T-cell (primary cell): Measurements from ENCODE around the gene APBB2. TPM values are rescaled to one million over a fixed set of nuclear protein-coding genes. Genes with fewer than 3 reads are reported as not detected.

Experiments
- ATAC-seq, 4 experiments: fragments of 200-7000 bp in 3 of 4; fragments of 150-1000 bp in 1 of 4; cut with Tn5 transposase; replicated peaks in 1 of 4; 1 replicate in 3 of 4; 2 replicates in 1 of 4; pipeline ENCODE4 v1.10.0; 2021; ENCODE audit warnings: moderate library complexity in 3 of 4, mild to moderate bottlenecking in 2 of 4, moderate number of reproducible peaks in 1 of 4
- CTCF ChIA-PET, 2 donors: fragments of 300-600 bp; sonication (Branson Sonifier 250); formaldehyde crosslinking; loops; one replicate each; lab custom pipeline; 2022; ENCODE audit warnings: antibody characterized with exemption in 2 of 2; lab: Charles Lee
- POLR2A ChIA-PET, 2 donors: fragments of 300-600 bp; sonication (Branson Sonifier 250); formaldehyde crosslinking; loops; one replicate each; lab custom pipeline; 2022; ENCODE audit warnings: antibody characterized with exemption in 2 of 2; lab: Charles Lee
- DNase-seq, 35 experiments: peaks; one replicate each; pipeline versions ENCODE4 v3.0.0 to v3.0.0-alpha.2; 2013 to 2023
- H3K27ac ChIP-seq: one replicate; pipeline ENCODE4 v1.5.1; 2013; ENCODE audit warnings: low read length
- H3K27me3 ChIP-seq, 2 experiments: replicated peaks in 1 of 2; 1 replicate in 1 of 2; 2 replicates in 1 of 2; pipeline versions ENCODE4 v1.6.1 to v1.7.0; 2013; ENCODE audit warnings: low read length in 1 of 2, mixed read lengths in 1 of 2; ENCODE audit not compliant: control insufficient read depth in 2 of 2, insufficient read depth in 2 of 2; ENCODE audit errors: extremely low read depth in 1 of 2
- H3K36me3 ChIP-seq, 2 donors: 1 replicate in 1 of 2; 2 replicates in 1 of 2; pipeline versions ENCODE4 v1.6.1 to v1.7.0; 2013; ENCODE audit warnings: low read length in 1 of 2; ENCODE audit not compliant: control insufficient read depth in 2 of 2, insufficient read depth in 1 of 2; ENCODE audit errors: extremely low read depth in 1 of 2
- H3K4me1 ChIP-seq, 2 experiments: 1 replicate in 1 of 2; 2 replicates in 1 of 2; pipeline versions ENCODE4 v1.6.1 to v1.7.0; 2013; ENCODE audit warnings: low read length in 2 of 2, mixed read lengths in 1 of 2; ENCODE audit not compliant: insufficient read depth in 2 of 2, control insufficient read depth in 1 of 2; ENCODE audit errors: extremely low read depth in 1 of 2
- H3K4me3 ChIP-seq, 2 donors: 1 replicate in 1 of 2; 2 replicates in 1 of 2; pipeline versions ENCODE4 v1.5.1 to v1.7.0; 2013; ENCODE audit warnings: mild to moderate bottlenecking in 2 of 2, low read length in 1 of 2, moderate library complexity in 1 of 2; ENCODE audit not compliant: control insufficient read depth in 1 of 2; ENCODE audit errors: extremely low read depth in 1 of 2
- H3K9me3 ChIP-seq: 2 replicates; pipeline ENCODE4 v1.7.0; 2013
- H3K27ac Mint-ChIP-seq, 2 donors: one replicate each; pipeline ENCODE4 v1.8.0; 2020 to 2021; ENCODE audit warnings: mild to moderate bottlenecking in 2 of 2, mixed read lengths in 2 of 2
- H3K27me3 Mint-ChIP-seq, 2 donors: one replicate each; pipeline ENCODE4 v1.8.0; 2021 to 2022; ENCODE audit warnings: mixed read lengths in 2 of 2
- H3K36me3 Mint-ChIP-seq: one replicate; pipeline ENCODE4 v1.8.0; 2021; ENCODE audit warnings: mixed read lengths
- H3K4me1 Mint-ChIP-seq, 3 donors: one replicate each; pipeline ENCODE4 v1.8.0; 2020 to 2022; ENCODE audit warnings: mixed read lengths in 3 of 3, mild to moderate bottlenecking in 1 of 3
- H3K4me3 Mint-ChIP-seq, 3 donors: one replicate each; pipeline ENCODE4 v1.8.0; 2020 to 2022; ENCODE audit warnings: mild to moderate bottlenecking in 3 of 3, mixed read lengths in 3 of 3, moderate library complexity in 3 of 3
- H3K9me3 Mint-ChIP-seq, 3 donors: one replicate each; pipeline ENCODE4 v1.8.0; 2020 to 2022; ENCODE audit warnings: mixed read lengths in 3 of 3
- WGBS: methylation state at CpG from one replicate; pipeline ENCODE4 v1.1.5; 2013; ENCODE audit warnings: missing lambda C conversion rate; ENCODE audit not compliant: insufficient coverage; 5-methylcytosine and 5-hydroxymethylcytosine counted together
- total RNA-seq, 35 experiments: library from RNA in 6 of 35; stranded (reverse) in 6 of 35; fragments of 120-200 nt in 1 of 35; gene quantifications; one replicate each; pipeline versions ENCODE4 v1.2.1 to v1.2.4 and lab custom pipeline; 2013 to 2026

APBB2 gene
- total RNA-seq, 5 donors from 2014 or later (not counting 1 experiment from before 2014, with no cell fraction given), result 0.23 to 1.6 (median 0.70) TPM

DNA sequence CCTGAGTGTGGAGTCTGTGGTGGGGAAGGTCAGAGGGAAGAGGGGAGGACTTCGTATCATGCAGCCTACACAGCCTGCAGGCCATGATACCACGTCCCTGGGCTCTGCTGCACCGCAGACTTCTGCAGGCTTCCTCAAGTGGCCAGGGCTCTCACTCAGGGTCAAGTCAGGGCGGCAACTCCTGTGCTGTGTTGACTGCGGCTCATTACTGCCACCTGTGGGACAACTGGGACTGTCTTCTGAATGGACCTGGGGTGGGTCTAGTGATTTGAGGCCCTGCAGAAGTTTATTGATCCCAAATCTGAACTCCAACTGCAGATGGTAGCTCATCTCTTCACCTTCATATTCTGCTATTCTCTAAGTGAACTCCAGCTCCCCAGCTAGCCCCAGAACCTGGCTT is 297.5 kb downstream of the APBB2 start:
- Mint-ChIP-seq H3K4me3 (no peak overlapping the region), H3K4me1 (peaks cover 0 to 2% (median 0%) of the 10 kb centered on the region in 3 donors), H3K27ac (no peak overlapping the region), H3K36me3 (no peaks in the 10 kb centered on the region), H3K27me3 (peaks cover 0 to 4% of the 10 kb centered on the region in 2 donors), H3K9me3 (no peaks in the 10 kb centered on the region)
- DNase-seq (peak in 6 of 35 experiments; percentile 3 to 19 (median 8)), ATAC-seq (no peak)
- Histone ChIP-seq H3K27ac (no peak overlapping the region), H3K4me3 (no peak overlapping the region), H3K4me1 (no peaks in the 10 kb centered on the region), H3K9me3 (no peaks in the 10 kb centered on the region), H3K36me3 (no peaks in the 10 kb centered on the region), H3K27me3 (no peaks in the 10 kb centered on the region)
- 56% methylated on average over 1 of the region's 5 CpGs for WGBS
- CTCF ChIA-PET, result interaction anchor here (0.6 to 1.1 kb wide), 3 partner anchors 9 to 15 kb away, joined by 3 read pairs; no protein-coding TSS in a partner anchor
- POLR2A ChIA-PET, result no interaction called here

DNA sequence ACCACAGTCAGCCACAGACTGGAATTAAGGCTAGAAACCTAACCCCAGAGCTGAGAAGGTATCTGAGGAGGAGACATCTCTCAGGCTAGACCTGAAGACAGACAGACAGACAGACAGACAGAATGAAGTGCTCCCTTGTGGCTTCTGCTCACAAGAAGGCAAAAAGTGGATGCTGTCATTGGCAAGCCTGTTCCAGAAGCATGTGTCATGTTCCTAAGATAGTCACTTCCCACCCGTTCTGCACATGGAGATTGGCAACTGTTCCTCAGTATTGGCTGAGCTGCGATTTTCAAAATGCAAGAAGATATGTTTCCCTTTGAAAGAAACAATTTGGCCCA is 298.2 kb downstream of the APBB2 start:
- ATAC-seq (no peak), DNase-seq (no peak)
- Mint-ChIP-seq H3K4me3 (no peak overlapping the region), H3K9me3 (no peaks in the 10 kb centered on the region), H3K27ac (no peak overlapping the region), H3K4me1 (peaks cover 0 to 2% (median 0%) of the 10 kb centered on the region in 3 donors), H3K36me3 (no peaks in the 10 kb centered on the region), H3K27me3 (peaks cover 0 to 4% of the 10 kb centered on the region in 2 donors)
- Histone ChIP-seq H3K27ac (no peak overlapping the region), H3K9me3 (no peaks in the 10 kb centered on the region), H3K27me3 (no peaks in the 10 kb centered on the region), H3K4me1 (no peaks in the 10 kb centered on the region), H3K36me3 (no peaks in the 10 kb centered on the region), H3K4me3 (no peak overlapping the region)
- ChIA-PET CTCF (interaction anchor here (1.0 to 1.3 kb wide), 3 partner anchors 8 to 9 kb away, joined by 3 to 9 read pairs (median 4); no protein-coding TSS in a partner anchor), POLR2A (no interaction called here)
- 63% methylated on average over 2 of the region's 2 CpGs for WGBS

DNA sequence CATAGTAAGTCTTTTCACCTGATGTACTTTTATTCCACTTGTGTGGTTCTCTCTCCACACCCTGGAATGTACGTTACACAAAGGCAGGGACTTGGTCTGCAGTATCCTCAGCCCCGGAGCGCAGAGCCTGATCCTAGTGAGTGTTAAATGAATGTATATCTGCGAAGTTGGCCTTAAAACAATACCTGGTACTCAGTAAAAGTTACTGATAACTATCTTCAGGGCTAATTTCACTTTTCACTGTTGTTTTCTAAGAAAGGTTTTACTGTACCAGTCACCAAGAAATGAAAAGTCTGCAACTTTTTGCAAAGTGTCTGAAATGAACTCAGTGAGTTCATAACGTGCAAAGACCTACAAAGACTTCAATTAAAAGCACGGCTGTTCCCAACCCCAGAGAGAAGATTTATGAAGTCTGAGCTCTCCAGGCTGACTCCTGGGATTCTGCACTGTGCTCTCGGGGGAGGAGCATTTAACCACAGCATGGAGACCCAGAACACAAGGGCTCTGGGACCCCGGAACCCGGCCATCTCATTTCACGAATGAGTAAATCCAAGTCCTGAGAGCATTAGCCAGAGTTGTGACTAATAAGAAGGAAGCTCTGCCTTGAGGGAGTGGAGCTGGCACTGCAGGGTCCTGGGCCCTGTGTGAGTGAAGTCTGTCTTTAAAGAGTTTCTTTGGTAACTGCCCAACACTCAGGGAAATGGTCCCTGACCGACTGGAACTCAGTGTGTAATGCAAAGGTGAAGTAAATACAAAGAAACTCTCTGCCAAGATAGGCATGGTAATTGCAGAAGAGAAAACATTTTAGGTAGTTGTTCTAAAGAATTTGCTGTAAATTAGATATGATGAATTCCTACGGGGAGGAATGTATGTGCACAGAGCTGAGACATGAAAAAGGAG is 298.8 kb downstream of the APBB2 start:
- Histone ChIP-seq H3K9me3 (no peaks in the 10 kb centered on the region), H3K4me1 (no peaks in the 10 kb centered on the region), H3K27ac (no peak overlapping the region), H3K27me3 (no peaks in the 10 kb centered on the region), H3K36me3 (no peaks in the 10 kb centered on the region), H3K4me3 (no peak overlapping the region)
- no peak overlapping the region for H3K4me3 Mint-ChIP-seq
- H3K36me3 Mint-ChIP-seq, result no peaks in the 10 kb centered on the region
- WGBS, result 50% methylated on average over 7 of the region's 12 CpGs
- CTCF ChIA-PET, result interaction anchor here (1.2 to 1.3 kb wide), 2 partner anchors 9 kb away, joined by 4 to 9 read pairs; no protein-coding TSS in a partner anchor
- peaks cover 0 to 4% of the 10 kb centered on the region in 2 donors for H3K27me3 Mint-ChIP-seq
- POLR2A ChIA-PET, result no interaction called here
- H3K4me1 Mint-ChIP-seq, result peaks cover 0 to 2% (median 0%) of the 10 kb centered on the region in 3 donors
- no peak for ATAC-seq
- H3K27ac Mint-ChIP-seq, result no peak overlapping the region
- no peak for DNase-seq
- no peaks in the 10 kb centered on the region for H3K9me3 Mint-ChIP-seq

DNA sequence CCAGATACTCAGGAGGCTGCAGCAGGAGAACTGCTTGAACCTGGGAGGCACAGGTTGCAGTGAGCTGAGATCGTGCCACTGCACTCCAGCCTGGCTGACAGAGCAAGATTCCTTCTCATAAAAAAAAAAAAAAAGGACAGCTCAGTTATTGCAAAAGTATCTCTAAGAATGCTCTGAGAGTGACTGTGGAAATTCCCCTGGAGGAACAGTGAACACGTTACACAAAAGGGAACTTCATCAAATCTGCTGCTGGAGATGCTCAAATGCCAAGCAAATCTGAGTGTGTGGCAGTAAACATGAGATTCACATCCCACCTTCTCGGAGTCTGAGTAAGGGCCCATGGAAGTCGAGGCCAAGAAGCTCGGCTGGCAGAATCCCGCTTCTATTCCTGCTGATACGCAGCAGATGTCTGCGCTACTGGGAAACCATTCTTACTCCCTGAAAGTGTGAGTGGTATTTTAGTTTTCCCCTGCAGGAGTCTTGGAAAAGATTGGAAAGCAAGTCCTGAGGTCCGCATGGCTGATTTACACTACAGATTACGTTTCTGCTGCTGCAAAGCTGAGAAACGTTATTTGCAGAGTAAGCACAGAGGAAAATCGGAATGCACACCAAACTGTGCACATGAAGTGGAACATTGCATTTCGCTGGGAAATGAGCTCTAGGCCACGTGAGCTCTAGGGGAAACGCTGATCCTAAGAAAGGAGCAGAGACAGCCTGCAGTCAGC is 301.7 kb downstream of the APBB2 start:
- peaks cover 0 to 13% of the 10 kb centered on the region in 2 experiments for H3K4me1 ChIP-seq
- Mint-ChIP-seq H3K27me3 (peaks cover 0 to 4% of the 10 kb centered on the region in 2 donors), H3K36me3 (no peaks in the 10 kb centered on the region), H3K4me1 (peaks cover 10 to 14% (median 13%) of the 10 kb centered on the region in 3 donors), H3K27ac (no peak overlapping the region), H3K4me3 (no peak overlapping the region), H3K9me3 (no peaks in the 10 kb centered on the region)
- 73% methylated on average over 9 of the region's 15 CpGs for WGBS
- H3K9me3 ChIP-seq, result no peaks in the 10 kb centered on the region
- H3K27me3 ChIP-seq, result peaks cover 0 to 7% of the 10 kb centered on the region in 2 experiments
- no peak overlapping the region for H3K27ac ChIP-seq
- no peak overlapping the region for H3K4me3 ChIP-seq
- ChIA-PET CTCF (interaction anchor here (0.6 to 1.2 kb wide), 3 partner anchors 12 to 137 kb away, joined by 3 to 4 read pairs (median 3); no protein-coding TSS in a partner anchor), POLR2A (no interaction called here)
- DNase-seq (no peak), ATAC-seq (no peak)
- no peaks in the 10 kb centered on the region for H3K36me3 ChIP-seq

DNA sequence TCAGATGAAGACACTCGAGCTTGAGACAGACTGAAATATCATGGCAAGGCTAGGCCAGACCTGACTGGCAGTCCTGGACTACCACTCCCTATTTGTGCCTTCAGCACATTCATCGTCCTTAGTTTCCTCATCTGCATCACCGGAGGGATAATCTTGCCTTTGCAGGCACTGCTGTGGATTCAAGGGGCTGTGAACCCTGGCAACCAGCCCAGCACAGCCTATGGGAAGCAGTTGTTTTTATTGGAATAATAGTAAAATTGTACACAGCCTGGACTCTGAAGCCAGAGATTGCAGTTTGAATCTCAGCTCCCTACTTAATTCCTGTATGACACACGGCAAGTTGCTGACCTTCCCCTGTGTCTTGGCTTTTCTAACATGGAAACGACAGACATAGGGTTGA is 303.6 kb downstream of the APBB2 start:
- peaks cover 0 to 7% of the 10 kb centered on the region in 2 experiments for H3K27me3 ChIP-seq
- peaks cover 0 to 13% of the 10 kb centered on the region in 2 experiments for H3K4me1 ChIP-seq
- DNase-seq, result no peak
- ATAC-seq, result no peak
- Mint-ChIP-seq H3K36me3 (no peaks in the 10 kb centered on the region), H3K27ac (no peak overlapping the region), H3K4me3 (no peak overlapping the region), H3K4me1 (peaks cover 10 to 14% (median 13%) of the 10 kb centered on the region in 3 donors), H3K9me3 (no peaks in the 10 kb centered on the region), H3K27me3 (peaks cover 0 to 2% of the 10 kb centered on the region in 2 donors)
- no peak overlapping the region for H3K4me3 ChIP-seq
- no peak overlapping the region for H3K27ac ChIP-seq
- no peaks in the 10 kb centered on the region for H3K9me3 ChIP-seq
- H3K36me3 ChIP-seq, result no peaks in the 10 kb centered on the region
- 94% methylated on average over 3 of the region's 5 CpGs for WGBS
- CTCF ChIA-PET, result interaction anchor here (1.5 to 1.9 kb wide), 2 partner anchors 8 to 14 kb away, joined by 5 to 6 read pairs; no protein-coding TSS in a partner anchor
- POLR2A ChIA-PET, result no interaction called here

DNA sequence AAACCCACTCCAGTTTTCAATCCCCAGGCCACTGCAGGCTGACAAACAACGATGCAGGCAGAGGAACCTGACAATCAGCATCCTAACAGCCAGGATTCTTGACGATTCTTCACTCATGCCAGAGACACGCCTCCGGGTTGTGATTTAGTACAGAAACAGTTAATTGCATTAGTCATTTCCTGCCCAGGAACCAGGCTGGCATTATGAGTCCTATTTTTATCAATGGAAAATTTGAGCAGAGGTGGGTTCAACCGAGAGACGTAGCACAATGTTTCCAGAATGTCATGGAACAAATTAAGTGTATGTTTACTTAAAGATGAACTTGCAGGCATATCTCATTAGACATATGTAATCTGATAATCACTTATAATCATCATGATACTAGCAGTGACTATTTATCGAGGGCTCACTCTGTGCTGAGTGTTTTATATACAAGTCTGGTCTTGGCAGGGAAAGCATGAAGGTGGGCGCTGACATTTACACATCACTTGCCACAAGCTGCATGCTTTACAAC is 304.9 kb downstream of the APBB2 start:
- ATAC-seq (peak in 1 of 4 experiments; percentile 24), DNase-seq (no peak)
- H3K27me3 ChIP-seq, result peaks cover 0 to 13% of the 10 kb centered on the region in 2 experiments
- H3K4me1 ChIP-seq, result peaks cover 0 to 13% of the 10 kb centered on the region in 2 experiments
- Mint-ChIP-seq H3K36me3 (no peaks in the 10 kb centered on the region), H3K9me3 (no peaks in the 10 kb centered on the region), H3K27ac (no peak overlapping the region), H3K4me3 (no peak overlapping the region), H3K27me3 (no peaks in the 10 kb centered on the region), H3K4me1 (peaks cover 10 to 14% (median 12%) of the 10 kb centered on the region in 3 donors)
- CTCF ChIA-PET, result no interaction called here
- 10% methylated on average over 3 of the region's 8 CpGs for WGBS
- no peak overlapping the region for H3K27ac ChIP-seq
- H3K36me3 ChIP-seq, result no peaks in the 10 kb centered on the region
- POLR2A ChIA-PET, result no interaction called here
- no peak overlapping the region for H3K4me3 ChIP-seq
- no peaks in the 10 kb centered on the region for H3K9me3 ChIP-seq
